GM21825 (cell line): Measurements from ENCODE around the gene SRCAP.
A peak's percentile ranks its signal among the peaks of the same experiment; 100 is the strongest.

ENCODE experiments used
- ATAC-seq: cut with Tn5 transposase; IDR thresholded peaks from one replicate; pipeline ENCODE4 v1.9.1; 2021; ENCODE audit warnings: mild to moderate bottlenecking, moderate library complexity; ENCODE audit not compliant: unreplicated experiment

Gene SRCAP

DNA sequence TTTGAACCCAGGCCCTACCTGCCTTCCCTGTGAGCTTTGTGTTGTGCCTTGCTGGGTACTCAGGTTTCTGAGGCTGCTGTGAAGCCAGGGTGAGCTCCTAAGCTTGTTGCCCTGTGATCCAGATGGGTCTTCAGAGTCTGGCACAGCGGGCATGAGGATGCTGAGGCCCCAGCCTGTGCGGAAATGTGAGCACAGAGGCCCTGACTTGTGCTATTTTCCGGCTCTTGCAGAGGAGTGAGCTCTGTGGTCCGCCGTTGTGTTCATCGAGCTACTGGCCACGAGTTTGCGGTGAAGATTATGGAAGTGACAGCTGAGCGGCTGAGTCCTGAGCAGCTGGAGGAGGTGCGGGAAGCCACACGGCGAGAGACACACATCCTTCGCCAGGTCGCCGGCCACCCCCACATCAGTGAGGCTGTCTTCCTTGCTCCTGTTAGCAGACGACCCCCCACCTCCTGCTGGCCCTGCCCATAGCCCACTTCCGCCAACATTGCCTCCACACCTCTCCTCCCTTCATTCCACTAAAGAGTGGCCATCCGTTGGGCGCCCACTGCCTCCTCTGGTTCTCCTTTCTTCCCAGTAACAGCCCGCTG lies 52.0 kb downstream of the SRCAP start:
- ATAC-seq, result no peak

DNA sequence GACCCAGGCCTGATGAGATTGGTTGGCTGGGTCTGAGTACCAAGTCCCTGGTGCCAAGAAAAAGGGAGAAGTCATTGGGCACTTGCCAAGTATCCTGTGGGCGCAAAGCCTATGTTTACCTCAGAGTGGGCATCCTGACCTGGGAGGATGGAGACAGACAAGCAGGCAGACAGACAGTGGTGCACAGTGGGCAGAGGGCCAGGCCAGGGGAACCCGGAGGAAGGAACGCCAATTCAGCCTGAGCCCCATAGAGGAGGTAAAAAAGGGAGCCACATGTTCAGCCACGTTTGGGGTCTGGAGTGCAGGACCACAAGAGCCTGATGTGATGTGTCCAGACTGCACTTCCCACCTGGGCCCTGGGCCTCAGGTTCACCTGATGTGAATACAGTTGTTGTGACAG lies 54.6 kb downstream of the SRCAP start:
- ATAC-seq, result no peak

DNA sequence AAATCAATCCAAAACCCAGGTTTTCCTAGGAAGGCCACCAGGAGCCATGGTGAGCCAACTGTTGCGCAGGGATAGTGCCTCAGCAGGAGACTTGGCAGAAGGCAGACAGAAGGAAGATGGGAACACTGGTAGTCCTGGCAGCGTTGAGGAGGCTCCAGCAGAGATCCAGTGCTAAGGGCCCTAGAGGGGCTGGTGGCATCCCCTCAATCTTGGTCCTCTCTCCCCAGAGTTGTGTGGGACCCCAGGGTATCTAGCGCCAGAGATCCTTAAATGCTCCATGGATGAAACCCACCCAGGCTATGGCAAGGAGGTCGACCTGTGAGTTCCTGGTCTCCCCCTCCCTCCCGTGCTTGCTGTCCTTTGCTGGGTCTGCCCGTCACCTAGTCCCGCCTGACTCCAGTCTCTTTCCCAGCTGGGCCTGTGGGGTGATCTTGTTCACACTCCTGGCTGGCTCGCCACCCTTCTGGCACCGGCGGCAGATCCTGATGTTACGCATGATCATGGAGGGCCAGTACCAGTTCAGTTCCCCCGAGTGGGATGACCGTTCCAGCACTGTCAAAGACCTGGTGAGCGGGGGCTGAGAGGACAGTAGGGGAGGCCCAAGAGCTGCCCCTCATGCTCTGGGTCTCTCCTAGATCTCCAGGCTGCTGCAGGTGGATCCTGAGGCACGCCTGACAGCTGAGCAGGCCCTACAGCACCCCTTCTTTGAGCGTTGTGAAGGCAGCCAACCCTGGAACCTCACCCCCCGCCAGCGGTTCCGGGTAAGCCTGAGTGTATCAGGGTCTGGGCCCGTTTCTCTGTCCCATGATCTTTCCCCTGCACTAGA lies 57.2 kb downstream of the SRCAP start:
- no peak for ATAC-seq

DNA sequence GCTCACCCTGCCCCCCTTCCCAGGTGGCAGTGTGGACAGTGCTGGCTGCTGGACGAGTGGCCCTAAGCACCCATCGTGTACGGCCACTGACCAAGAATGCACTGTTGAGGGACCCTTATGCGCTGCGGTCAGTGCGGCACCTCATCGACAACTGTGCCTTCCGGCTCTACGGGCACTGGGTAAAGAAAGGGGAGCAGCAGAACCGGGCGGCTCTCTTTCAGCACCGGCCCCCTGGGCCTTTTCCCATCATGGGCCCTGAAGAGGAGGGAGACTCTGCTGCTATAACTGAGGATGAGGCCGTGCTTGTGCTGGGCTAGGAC lies 57.8 kb downstream of the SRCAP start:
- no peak for ATAC-seq

DNA sequence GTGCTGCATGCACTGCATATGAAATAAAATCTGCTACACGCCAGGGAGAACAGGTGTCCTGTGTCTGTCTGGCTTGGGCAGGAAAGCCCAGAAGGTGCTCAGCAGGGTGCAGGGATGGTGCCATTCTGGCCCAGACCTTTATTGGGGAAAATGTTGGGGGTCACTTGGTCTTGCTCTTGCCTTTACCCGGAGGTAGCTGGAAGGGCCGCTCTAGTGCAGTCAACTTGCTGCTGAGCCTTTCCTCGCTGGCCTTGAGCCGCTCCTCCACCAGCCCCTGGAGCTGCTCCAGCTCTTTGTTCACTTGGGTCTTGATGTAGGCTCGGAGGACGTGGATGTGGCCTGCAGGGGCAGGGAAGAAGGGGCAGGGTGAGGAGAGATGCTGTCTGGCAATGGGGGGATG lies 58.3 kb downstream of the SRCAP start:
- ATAC-seq, result no peak

DNA sequence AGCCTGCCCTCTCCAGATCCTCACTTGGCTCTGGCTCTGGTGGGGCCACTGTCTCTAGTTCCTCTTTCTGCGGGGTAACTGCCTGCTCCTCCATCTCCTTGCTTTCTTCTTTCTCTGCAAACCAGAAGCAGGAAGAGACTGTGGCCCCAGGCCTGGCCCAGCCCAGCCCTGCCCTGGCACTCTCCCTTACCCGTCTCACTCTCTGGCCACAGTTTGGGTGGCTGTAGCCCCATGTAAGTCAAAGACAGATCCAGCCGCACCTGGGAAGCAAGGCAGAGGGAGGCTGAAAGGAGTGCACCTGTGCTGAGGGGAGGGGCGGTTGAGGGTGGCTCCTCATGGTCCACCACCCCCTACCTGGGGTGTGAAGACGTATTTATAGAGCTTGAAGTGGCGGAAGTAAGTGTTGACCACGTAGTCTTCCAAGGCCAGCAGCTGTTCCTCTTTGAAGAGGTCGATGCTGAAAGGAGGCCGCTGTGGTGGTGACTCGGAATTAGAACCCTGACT lies 60.1 kb downstream of the SRCAP start:
- ATAC-seq, result no peak

DNA sequence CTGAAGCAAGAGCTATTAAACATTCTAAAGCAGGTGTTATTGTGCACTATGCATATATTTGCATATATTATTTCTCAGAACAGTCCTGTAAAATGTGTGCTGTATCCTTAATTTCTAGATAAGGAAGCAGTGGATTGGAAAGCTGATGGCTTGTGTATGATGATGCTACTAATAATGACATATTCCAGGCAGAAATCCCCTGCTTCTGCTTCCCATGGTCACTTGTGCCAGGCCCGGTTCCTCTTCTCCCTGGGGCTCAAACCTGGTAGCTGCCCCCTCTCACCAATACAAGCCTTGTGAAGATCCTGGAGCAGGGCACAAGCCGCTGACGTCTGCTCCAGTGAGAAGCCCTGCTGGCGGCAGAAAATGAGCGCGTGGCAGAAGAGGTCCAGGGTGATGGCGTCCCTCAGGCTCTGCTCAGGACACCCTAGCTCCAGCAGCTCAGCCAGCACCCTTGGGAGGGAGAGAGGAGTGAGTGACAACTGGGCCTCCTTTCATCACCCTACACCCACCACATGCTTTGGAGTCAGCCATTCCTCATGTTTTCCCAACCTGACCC lies 61.1 kb downstream of the SRCAP start:
- no peak for ATAC-seq

DNA sequence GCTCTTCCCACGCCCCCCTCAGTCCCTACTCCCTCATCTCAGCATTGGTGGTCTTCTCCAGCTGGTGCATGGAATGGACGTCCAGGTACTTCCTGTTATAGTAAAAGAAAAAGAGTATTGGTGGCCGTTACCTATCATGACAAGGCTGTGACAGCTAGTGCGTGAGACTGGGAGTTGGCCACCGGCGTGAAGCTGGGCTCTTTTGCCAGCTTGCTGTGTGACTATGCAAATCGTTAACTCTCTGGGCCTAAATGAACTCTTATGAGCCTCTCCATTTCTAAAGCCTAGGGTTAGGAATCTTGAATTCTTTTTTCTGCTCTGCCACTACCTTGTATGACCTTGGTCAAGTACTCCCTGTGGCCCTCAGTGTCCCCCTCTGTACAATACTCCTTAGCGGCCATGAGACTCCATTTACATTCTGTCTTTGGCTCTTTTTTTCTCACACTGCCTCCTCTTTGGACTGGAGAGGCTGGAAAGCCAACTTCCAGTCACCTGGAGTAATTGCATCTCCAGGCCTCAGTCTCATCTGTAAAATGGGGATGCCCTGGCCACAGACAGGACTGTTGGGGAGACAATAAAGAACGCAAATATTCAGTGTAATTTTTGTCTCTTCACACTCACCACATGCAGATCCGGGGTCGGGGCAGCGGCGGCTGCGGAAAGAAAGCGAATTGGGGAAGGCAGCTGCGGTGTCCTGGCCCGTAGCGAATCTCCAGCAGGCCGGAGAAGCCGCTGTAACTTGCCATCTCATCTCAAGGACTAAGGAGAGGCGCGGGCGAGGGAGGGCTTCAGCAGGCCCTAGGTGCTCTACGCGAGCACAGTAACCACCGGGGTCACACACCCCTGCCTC lies 61.8 kb downstream of the SRCAP start:
- no peak for ATAC-seq

DNA sequence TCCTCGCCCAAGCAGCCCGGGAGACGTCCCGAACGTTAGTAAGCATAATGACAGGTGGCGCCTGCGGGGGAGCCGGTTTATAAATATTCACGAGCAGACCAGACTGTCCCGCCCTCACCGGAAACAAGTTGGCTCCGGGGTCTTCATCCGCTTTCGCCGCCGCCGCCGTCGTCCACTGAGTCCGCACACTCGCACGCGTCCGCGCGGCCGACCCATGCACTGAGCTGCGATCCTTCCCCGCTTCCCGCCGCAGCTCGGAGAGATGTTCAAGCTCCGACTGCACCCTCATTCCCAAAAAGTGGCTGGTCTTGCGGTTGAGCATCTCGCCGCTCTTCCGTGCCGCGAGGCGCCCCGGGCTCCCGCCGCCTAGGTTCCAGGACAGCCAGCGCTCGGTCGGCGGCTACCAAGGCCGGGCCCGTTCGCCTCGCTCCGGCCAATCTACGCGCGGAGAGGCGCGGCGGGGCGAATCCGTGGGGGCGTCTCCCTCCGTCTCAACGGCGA lies 62.5 kb downstream of the SRCAP start:
- ATAC-seq, result peak; percentile 25

DNA sequence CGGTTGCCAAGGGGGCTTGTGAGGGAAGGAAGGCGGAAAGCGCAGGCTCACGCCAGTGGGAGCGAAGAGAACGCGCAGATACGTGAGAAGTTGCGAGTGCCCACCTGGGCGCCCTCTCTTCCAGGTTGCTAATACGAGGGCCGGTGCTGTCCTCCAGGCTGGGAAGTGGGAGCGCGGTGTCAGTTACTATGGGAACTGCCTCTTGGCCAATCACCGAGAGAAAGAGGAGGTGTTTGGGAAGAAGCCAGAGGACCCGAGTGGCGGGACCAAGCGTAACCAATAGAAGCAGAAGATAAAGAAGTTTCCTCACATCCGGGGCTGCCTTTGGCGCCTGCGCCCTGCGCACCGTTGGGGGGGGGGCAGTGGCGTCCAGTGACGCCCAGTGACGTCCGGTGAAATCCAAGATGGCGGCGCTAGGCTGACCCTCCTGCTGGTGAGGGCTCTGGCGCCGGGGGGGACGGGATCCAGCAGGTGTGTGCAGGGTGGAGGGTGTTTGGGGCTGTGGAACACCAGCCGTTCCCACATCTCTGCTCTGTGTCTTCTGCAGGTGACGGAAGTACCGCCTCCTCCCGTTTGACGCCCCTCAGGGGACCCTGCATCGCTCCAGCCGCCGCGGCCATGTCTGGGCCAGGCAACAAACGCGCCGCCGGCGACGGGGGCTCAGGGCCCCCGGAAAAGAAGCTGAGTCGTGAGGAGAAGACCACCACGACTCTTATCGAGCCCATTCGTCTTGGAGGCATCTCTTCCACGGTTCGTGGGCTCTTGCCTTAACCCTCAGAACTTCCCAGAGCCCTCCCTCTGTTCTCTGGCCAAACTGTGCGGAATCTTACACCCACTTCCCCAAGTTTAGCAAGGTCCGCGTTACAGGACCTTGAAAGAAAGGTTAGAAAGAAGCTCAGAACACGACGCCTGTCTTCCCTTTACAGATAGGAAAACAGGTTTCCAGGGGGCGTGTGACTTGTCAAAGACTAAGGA lies 63.2 kb downstream of the SRCAP start, which contains the start of the genes CFAP119 and RNF40:
TSS of gene CFAP119 (minus strand) at position 135 of the 975 bp plus-strand sequence. CDS start 314 bp downstream, outside the sequence.
TSS of gene RNF40 (plus strand) at position 395 of the 975 bp plus-strand sequence. CDS start at position 619, 224 bp downstream.
- ATAC-seq, result peak; percentile 58

DNA sequence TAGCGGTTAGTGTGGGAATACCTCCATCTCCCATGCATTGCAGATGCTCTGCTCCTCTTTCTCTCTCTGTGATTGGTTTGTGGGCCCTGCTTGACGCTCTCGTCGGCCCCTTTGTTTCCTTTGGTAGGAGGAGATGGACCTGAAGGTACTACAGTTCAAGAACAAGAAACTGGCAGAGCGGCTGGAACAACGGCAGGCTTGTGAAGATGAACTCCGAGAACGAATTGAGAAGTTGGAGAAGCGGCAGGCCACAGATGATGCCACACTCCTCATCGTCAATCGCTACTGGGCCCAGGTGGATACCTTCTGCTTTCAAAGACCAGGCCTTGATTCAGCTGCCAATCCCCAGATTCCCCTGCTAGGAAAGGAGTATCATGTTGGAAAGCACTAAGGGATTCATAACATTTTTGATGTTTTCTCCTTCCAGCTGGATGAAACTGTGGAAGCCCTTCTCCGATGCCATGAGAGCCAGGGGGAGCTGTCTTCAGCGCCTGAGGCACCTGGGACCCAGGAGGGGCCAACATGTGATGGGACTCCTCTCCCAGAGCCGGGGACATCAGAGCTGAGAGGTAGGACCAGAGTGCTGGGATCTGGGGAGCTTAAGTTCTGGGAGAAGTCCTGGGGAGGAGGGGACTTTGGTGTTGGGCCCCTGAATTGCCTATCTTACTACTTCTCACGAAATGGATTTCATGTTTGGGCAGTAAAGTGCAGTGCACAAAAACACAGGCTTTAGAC lies 64.2 kb downstream of the SRCAP start:
- no peak for ATAC-seq

DNA sequence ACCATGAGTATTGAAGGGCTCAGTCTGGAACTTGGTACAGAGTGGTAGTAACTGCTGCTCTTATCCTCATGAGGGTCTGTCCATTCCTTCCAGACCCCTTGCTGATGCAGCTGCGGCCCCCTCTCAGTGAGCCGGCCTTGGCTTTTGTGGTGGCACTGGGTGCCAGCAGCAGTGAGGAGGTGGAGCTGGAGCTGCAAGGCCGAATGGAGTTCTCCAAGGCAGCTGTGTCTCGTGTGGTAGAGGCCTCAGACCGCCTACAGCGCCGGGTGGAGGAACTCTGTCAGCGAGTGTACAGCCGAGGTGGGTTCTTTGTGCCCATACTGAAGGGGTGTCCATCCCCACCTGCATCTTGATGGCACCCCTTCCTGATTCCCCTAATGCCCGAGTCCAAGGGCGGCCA lies 65.1 kb downstream of the SRCAP start:
- no peak for ATAC-seq

DNA sequence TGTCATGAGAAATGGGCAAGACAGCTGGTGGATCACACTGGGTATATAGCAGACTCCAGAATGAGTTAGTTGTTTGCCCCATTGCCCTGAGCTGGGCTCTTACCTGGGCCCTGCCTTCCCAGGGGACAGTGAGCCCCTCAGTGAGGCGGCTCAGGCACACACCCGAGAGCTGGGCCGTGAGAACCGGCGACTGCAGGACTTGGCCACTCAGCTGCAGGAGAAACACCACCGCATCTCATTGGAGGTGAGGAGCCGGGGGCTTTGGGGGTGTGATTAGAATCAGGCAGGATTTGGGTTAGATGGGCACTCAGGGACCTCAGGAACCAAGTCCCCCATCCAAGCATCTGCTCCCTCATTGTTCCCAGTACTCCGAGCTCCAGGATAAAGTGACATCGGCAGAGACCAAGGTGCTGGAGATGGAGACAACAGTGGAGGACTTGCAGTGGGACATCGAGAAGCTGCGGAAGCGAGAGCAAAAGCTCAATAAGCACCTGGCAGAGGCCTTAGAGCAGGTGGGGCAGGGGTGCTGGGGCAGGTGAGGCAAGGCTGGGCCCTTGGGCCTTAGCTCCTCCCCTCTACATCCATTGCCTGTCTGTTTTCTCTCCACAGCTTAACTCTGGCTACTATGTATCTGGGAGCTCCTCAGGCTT lies 66.0 kb downstream of the SRCAP start:
- no peak for ATAC-seq

DNA sequence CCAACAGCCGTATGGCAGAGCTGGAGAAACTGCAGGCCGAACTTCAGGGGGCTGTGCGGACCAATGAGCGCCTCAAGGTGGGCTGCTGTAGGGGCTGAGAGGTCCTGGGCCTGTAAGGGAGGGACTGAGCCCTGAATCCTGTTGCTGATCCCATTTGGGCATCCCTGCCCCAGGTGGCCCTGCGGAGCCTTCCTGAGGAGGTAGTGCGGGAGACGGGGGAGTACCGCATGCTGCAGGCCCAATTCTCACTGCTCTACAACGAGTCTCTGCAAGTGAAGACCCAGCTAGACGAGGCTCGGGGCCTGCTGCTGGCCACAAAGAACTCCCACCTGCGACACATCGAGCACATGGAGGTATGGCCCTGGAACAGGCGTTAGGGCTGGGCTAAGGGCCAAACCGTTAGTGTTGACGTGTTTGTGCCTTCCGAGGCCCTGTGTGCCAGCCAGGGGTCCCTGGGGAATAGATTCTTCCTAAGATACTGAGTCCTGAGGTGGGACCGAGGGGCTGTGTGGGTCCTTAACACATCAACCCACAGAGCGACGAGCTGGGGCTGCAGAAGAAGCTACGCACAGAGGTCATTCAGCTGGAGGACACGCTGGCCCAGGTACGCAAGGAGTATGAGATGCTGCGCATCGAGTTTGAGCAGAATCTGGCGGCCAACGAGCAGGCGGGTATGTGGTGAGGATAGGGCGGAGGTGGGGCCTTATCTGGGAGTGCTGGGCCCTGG lies 67.4 kb downstream of the SRCAP start:
- no peak for ATAC-seq

DNA sequence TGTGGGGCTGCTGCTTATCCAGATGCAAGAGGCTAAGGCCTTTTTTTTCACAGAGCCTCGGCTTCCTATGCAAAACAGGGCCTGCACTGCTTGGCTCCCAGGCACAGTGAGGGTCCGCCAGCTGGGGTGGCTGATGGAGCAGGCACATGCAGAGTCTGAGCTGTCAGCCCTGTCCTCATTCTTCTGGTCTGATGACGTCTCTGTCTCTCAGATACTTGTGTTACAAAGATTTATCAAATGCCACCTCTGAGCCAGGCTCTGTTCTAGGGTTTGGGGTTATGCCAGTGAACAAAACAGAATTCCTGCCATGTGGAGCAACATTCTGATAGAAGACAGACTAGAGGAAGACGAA lies 67.9 kb downstream of the SRCAP start:
- no peak for ATAC-seq

DNA sequence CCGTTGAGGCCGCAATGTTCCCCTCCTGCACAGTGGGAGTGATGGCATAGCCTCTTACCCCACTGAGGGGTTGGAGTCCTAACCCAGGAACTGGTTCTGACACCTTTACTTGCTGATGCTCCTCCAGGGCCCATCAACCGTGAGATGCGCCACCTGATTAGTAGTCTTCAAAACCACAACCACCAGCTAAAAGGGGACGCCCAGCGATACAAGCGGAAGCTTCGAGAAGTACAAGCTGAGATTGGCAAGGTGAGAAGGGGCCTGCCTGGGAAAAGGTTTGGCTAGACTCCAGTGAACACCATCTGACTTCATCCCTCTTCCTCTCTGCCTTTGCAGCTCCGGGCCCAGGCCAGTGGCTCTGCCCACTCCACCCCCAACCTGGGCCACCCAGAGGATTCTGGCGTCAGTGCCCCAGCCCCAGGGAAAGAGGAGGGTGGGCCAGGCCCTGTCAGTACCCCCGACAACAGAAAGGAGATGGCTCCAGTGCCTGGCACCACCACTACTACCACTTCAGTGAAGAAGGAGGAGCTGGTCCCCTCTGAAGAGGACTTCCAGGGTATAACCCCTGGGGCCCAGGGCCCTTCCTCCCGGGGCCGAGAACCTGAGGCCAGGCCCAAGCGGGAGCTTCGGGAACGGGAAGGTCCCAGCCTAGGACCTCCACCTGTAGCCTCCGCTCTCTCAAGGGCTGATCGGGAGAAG lies 68.9 kb downstream of the SRCAP start:
- no peak for ATAC-seq

DNA sequence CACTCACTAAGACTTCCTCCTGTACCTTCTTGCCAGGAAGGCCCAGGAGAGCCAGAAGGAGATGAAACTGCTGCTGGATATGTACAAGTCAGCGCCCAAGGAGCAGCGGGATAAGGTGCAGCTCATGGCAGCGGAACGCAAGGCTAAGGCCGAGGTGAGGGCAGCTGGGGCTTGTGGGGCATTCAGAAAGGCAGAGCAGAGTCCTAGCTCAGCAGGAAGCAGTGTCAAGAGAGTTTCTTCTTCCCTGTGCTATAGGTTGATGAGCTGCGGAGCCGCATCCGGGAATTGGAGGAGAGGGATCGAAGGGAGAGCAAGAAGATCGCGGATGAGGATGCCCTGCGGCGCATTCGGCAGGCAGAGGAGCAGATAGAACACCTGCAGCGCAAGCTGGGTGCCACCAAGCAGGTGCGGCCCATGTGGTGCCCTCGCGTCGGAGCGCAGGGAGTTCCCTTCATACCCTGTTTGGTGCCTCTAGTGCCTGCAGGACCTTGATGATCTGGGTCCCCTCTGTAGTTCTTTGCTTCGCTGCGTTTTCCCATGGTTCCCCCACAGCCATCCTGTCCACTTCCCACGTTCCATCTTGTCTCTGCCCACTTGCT lies 69.7 kb downstream of the SRCAP start:
- no peak for ATAC-seq
